Small intestine (tissue), 7 donors: ENCODE measurements around the gene BACE1. TPM values are rescaled to one million over a fixed set of nuclear protein-coding genes. Genes with fewer than 3 reads are reported as not detected.
"Not testable (repeated sequence)": the region's sequence is repeated elsewhere in the genome, so short reads cannot be mapped to it uniquely, and the experiment has no call there.

Experiments used
- DNase-seq, 2 donors: peaks; one replicate each; pipeline versions ENCODE4 v3.0.0 to v3.0.0-alpha.2; 2013
- FAIRE-seq: peaks from 2 replicates; lab custom pipeline; 2012; peaks lifted over from hg19 to GRCh38; lab: Jason Lieb, UNC
- H3K27ac ChIP-seq, 3 donors: one replicate each; pipeline ENCODE4 v1.5.1; 2013; ENCODE audit warnings: low read length in 2 of 3, mild to moderate bottlenecking in 2 of 3, control low read depth in 1 of 3, inconsistent platforms in 1 of 3, low read depth in 1 of 3, moderate library complexity in 1 of 3
- H3K27me3 ChIP-seq, 3 donors: one replicate each; pipeline ENCODE4 v1.6.1; 2013; ENCODE audit warnings: low read length in 3 of 3, inconsistent platforms in 1 of 3; ENCODE audit not compliant: control insufficient read depth in 3 of 3, insufficient read depth in 3 of 3
- H3K36me3 ChIP-seq, 3 donors: one replicate each; pipeline ENCODE4 v1.6.1; 2013; ENCODE audit warnings: low read length in 3 of 3, inconsistent platforms in 1 of 3, low read depth in 1 of 3, mild to moderate bottlenecking in 1 of 3, moderate library complexity in 1 of 3; ENCODE audit not compliant: control insufficient read depth in 3 of 3, insufficient read depth in 2 of 3
- H3K4me1 ChIP-seq, 3 donors: one replicate each; pipeline ENCODE4 v1.6.1; 2013; ENCODE audit warnings: low read length in 2 of 3, inconsistent platforms in 1 of 3, low read depth in 1 of 3, mild to moderate bottlenecking in 1 of 3, moderate library complexity in 1 of 3; ENCODE audit not compliant: control insufficient read depth in 3 of 3, insufficient read depth in 2 of 3
- H3K4me3 ChIP-seq, 3 donors: one replicate each; pipeline ENCODE4 v1.5.1; 2013; ENCODE audit warnings: low read length in 3 of 3, control low read depth in 1 of 3, inconsistent platforms in 1 of 3, low read depth in 1 of 3, mild to moderate bottlenecking in 1 of 3, moderate library complexity in 1 of 3
- H3K9me3 ChIP-seq, 2 donors: one replicate each; pipeline ENCODE4 v1.6.1; 2013; ENCODE audit warnings: low read depth in 1 of 2, low read length in 1 of 2; ENCODE audit not compliant: control insufficient read depth in 2 of 2, insufficient read depth in 1 of 2
- WGBS, 3 donors: extraction: QIAGEN DNeasy Blood & Tissue Kit; methylation state at CpG; one replicate each; pipeline ENCODE4 v1.1.7; 2013; 5-methylcytosine and 5-hydroxymethylcytosine counted together
- polyA plus RNA-seq, 4 donors: library from polyadenylated mRNA; stranded (reverse) in 3 of 4; unstranded in 1 of 4; fragments of 200-250 nt in 3 of 4; fragments of 120-200 nt in 1 of 4; gene quantifications; one replicate each; pipeline versions ENCODE4 v1.2.1 to v1.2.3, GENCODE V29; 2013
- donor health status: healthy with polysubstance abuse.
- donor health status: control.
- donor health status: control.
- donor health status: Bipolar disorder and iron deficiency.
- donor health status: healthy.

BACE1 gene
- polyA plus RNA-seq, 4 donors: 1.6 to 27.9 (median 5.8) TPM

DNA sequence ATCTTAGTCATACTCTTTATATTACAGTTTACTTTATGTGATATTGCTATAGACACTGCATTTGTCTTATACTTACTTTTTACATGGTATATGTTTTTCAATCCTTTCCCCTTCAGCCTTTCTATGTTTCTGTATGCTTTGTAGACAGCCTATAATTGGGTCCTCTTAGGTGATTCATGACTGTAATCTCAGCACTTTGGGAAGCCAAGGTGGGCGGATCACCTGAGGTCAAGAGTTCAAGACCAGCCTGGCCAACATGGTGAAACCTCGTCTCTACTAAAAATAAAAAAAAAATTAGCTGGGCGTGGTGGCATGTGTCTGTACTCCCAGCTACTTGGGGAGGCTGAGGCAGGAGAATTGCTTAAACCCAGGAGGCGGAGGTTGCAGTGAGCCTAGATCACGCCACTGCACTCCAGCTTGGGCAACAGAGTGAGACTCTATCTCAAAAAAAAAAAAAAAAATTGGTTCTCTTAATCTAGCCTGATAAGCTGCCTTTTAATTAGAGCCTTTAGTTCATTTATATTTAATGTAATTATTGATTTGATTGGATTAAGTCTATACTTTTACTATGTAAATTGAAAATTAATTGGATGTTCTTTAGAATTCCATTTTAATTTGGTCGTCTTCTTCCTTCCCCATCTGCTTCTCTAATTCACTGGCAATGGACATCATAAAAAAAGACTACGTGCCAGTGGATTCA is 51.3 kb downstream of the BACE1 start:
- H3K36me3 ChIP-seq: peaks cover 0 to 34% (median 3%) of the 10 kb centered on the region in 3 donors
- WGBS, 3 donors: 86 to 95% (median 90%) methylated on average over 7 of the region's 7 CpGs
- H3K4me3 ChIP-seq, H3K4me1 ChIP-seq, H3K9me3 ChIP-seq, FAIRE-seq, H3K27ac ChIP-seq, H3K27me3 ChIP-seq, DNase-seq: not testable (repeated sequence)

DNA sequence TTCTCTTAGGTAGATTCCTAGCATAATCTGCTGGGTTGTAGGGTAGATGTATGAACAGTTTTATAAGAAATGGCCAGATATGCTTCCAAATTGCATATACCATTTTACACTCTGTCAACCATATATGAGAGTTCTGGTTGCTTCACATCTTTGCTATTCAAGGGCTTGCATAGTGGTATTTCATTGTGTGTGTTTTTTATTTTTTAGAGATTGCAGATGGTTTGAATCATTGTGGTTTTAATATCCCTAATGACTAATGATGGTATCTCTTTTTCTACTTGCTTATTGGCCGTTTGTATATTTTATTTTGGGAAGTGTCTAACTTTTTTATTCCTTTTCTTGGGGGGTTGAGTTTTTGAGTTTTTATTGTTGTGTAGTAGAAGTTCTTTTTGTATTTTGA is 56.6 kb downstream of the BACE1 start:
- FAIRE-seq: no peak
- H3K9me3 ChIP-seq: no peaks in the 10 kb centered on the region
- H3K4me1 ChIP-seq: no peaks in the 10 kb centered on the region
- DNase-seq: no peak
- H3K27ac ChIP-seq: no peak overlapping the region
- H3K36me3 ChIP-seq: peaks cover 0 to 33% (median 4%) of the 10 kb centered on the region in 3 donors
- H3K27me3 ChIP-seq: no peaks in the 10 kb centered on the region
- 66 to 89% (median 75%) methylated on average over 1 of the region's 1 CpG for WGBS, 3 donors
- no peak overlapping the region for H3K4me3 ChIP-seq

- H3K36me3 ChIP-seq: peaks cover 0 to 38% (median 4%) of the 10 kb centered on the region in 3 donors
- H3K27me3 ChIP-seq: no peaks in the 10 kb centered on the region
- H3K27ac ChIP-seq: no peak overlapping the region
- H3K4me3 ChIP-seq: no peak overlapping the region
- no peaks in the 10 kb centered on the region for H3K4me1 ChIP-seq
- DNase-seq (no peak), FAIRE-seq (no peak)
- no peaks in the 10 kb centered on the region for H3K9me3 ChIP-seq
- WGBS, 3 donors: 83 to 93% (median 87%) methylated on average over 2 of the region's 2 CpGs
These were observed 57.5 kb downstream of the BACE1 start for GRCh38 chr11:117258576-117258975.

GRCh38 chr11:117256573-117256972 is 59.5 kb downstream of the BACE1 start:
- no peak for DNase-seq
- peaks cover 0 to 34% (median 4%) of the 10 kb centered on the region in 3 donors for H3K36me3 ChIP-seq
- WGBS, 3 donors: 55 to 76% (median 69%) methylated on average over 2 of the region's 2 CpGs
- H3K27me3 ChIP-seq: no peaks in the 10 kb centered on the region
- no peaks in the 10 kb centered on the region for H3K4me1 ChIP-seq
- H3K9me3 ChIP-seq: no peaks in the 10 kb centered on the region
- no peak for FAIRE-seq
- H3K27ac ChIP-seq: no peak overlapping the region
- no peak overlapping the region for H3K4me3 ChIP-seq

DNA sequence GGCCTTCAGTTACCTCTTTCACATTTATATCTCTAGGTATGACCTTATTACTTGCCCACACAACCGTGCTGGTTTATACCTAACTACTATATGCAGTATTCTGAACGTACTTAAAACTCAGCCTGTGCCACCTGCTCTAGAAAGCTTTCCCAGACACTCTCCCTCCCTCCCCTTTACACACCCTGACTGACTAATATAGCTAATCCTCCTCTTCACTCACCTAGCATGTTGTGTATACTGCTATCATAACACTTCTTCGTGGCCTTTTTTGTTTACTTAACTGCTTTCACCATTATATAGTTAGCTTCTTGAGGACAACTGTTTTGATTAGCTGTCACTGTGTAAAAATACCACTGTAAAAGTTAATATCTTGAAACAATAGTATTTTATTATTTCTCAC is 60.1 kb downstream of the BACE1 start:
- no peak for DNase-seq
- no peak overlapping the region for H3K4me3 ChIP-seq
- FAIRE-seq: no peak
- no peak overlapping the region for H3K27ac ChIP-seq
- no peaks in the 10 kb centered on the region for H3K9me3 ChIP-seq
- no peaks in the 10 kb centered on the region for H3K4me1 ChIP-seq
- peaks cover 0 to 34% (median 4%) of the 10 kb centered on the region in 3 donors for H3K36me3 ChIP-seq
- 65 to 76% (median 70%) methylated on average over 3 of the region's 3 CpGs for WGBS, 3 donors
- no peaks in the 10 kb centered on the region for H3K27me3 ChIP-seq

DNA sequence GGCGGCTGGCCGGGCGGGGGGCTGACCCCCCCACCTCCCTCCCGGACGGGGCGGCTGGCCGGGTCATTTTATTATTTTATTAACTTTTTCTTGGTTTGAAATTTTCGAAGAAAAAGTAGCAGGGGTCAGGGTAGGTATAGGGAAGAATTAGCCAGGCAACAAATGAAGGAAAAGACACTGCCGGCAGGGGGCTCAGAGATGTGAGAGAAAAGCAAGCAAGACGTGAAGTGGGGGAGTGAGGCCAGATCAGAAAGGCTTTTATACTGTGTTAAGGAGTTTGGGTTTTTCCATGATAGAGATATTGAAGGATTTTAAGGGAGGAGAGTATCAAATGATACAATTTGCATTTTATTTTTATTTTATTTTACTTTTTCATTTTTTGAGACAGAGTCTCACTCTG is 64.5 kb downstream of the BACE1 start:
- Histone ChIP-seq H3K27me3 (no peaks in the 10 kb centered on the region), H3K27ac (no peak overlapping the region), H3K9me3 (no peaks in the 10 kb centered on the region), H3K4me3 (no peak overlapping the region), H3K36me3 (peaks cover 0 to 34% (median 16%) of the 10 kb centered on the region in 3 donors), H3K4me1 (no peaks in the 10 kb centered on the region)
- 90 to 98% (median 93%) methylated on average over 7 to 10 of the region's 10 CpGs for WGBS, 3 donors
- FAIRE-seq (no peak), DNase-seq (no peak)

- DNase-seq: no peak
- no peak for FAIRE-seq
- 88 to 90% (median 89%) methylated on average over 4 of the region's 4 CpGs for WGBS, 3 donors
These were observed 66.5 kb downstream of the BACE1 start for GRCh38 chr11:117249571-117249970.

GRCh38 chr11:117248341-117248740 is 67.7 kb downstream of the BACE1 start:
- 96 to 98% (median 98%) methylated on average over 4 of the region's 4 CpGs for WGBS, 3 donors
- Histone ChIP-seq H3K27ac (no peak overlapping the region), H3K36me3 (peaks cover 0 to 43% (median 15%) of the 10 kb centered on the region in 3 donors), H3K27me3 (no peaks in the 10 kb centered on the region), H3K4me3 (no peak overlapping the region), H3K9me3 (no peaks in the 10 kb centered on the region), H3K4me1 (no peaks in the 10 kb centered on the region)
- FAIRE-seq (no peak), DNase-seq (no peak)

More at GRCh38 chr11:117249571-117249970, 66.5 kb downstream of the BACE1 start:
- Histone ChIP-seq H3K36me3 (peaks cover 0 to 42% (median 15%) of the 10 kb centered on the region in 3 donors), H3K27me3 (no peaks in the 10 kb centered on the region), H3K9me3 (no peaks in the 10 kb centered on the region), H3K4me1 (no peaks in the 10 kb centered on the region), H3K4me3 (no peak overlapping the region), H3K27ac (no peak overlapping the region)
